ENCODE results near the gene LRRC37A.
A peak's percentile ranks its signal among the peaks of the same experiment; 100 is the strongest.
"Not testable (repeated sequence)": the region's sequence is repeated elsewhere in the genome, so short reads cannot be mapped to it uniquely, and the experiment has no call there.

LRRC37A gene

GRCh38 chr17:46294831-46295230 lies at the start of gene LRRC37A:
LRRC37A (plus strand) TSS chr17:46295131; CDS start chr17:46295134, 3 bp downstream.
- DNase-seq (ENCODE audit: low spot score); POLR2A ChIA-PET (ENCODE audit: low non-redundant PET); H3K27ac ChIP-seq; CTCF ChIA-PET: not testable (repeated sequence)

DNA sequence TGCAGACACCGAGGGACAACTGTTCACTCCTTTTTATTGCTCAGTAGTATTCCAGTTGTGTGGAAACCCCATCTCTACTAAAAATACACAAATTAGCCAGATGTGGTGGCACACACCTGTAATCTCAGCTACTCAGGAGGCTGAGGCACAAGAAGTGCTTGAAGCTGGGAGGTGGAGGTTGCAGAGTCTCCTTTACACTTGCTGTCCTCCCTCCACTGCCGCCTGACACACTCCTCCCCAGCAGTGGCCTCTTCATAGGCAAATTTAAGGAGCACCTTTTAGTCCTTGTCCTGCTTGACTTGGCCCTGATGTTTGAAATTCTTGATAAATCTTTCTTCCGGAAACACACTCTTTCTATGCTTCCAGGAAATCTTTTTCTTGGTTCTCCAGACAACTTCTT lies 45.8 kb upstream of the LRRC37A start:
- DNase-seq (ENCODE audit: low spot score); POLR2A ChIA-PET (ENCODE audit: low non-redundant PET); CTCF ChIA-PET: not testable (repeated sequence)

GRCh38 chr17:46252804-46253203 lies 42.1 kb upstream of the LRRC37A start:
- CTCF ChIA-PET; POLR2A ChIA-PET (ENCODE audit: low non-redundant PET); DNase-seq (ENCODE audit: low spot score); H3K27ac ChIP-seq: not testable (repeated sequence)

More for the DNA sequence above, 45.8 kb upstream of the LRRC37A start:
- H3K27ac ChIP-seq: not testable (repeated sequence)

DNA sequence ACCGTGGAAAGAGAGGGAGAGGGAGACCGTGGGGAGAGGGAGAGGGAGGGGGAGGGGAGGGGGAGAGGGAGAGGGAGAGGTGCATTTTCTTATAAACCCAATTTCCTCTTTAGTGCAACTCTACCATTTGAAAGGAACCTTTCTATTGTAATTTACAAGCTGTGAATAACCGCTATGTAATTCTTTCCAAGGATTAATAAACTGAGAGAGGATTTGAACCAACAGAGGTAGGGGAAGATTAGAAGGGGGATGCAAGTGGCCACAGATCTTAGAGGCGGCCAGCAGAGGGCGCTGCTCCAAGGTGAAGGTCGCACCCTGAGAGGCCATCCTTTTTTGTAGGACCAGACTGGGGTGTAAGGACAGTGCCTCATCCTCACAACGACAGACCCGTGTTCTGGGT lies 41.2 kb upstream of the LRRC37A start:
- DNase-seq (ENCODE audit: low spot score): peak; percentile 30

DNA sequence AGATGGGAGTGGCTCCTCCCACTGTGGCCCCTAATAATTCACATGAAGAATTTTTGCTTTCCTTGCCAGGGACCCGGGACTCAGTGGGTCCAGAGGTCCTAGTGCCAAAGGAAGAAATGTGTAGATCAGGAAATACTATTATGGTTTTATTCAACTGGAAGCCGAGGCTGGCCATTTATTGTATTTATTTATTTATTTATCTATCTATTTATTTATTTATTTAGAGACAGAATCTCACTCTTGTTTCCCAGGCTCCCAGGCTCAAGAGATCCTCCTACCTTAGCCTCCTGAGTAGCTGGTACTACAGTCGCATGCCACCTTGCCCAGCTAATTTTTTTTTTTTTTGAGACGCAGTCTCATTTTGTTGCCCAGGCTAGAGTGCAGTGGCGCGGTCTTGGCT lies 40.7 kb upstream of the LRRC37A start:
- DNase-seq (ENCODE audit: low spot score); POLR2A ChIA-PET (ENCODE audit: low non-redundant PET); H3K27ac ChIP-seq; CTCF ChIA-PET: not testable (repeated sequence)

More for the DNA sequence above, 41.2 kb upstream of the LRRC37A start:
- CTCF ChIA-PET; H3K27ac ChIP-seq; POLR2A ChIA-PET (ENCODE audit: low non-redundant PET): not testable (repeated sequence)
- TF ChIP-seq, protein P1, sequence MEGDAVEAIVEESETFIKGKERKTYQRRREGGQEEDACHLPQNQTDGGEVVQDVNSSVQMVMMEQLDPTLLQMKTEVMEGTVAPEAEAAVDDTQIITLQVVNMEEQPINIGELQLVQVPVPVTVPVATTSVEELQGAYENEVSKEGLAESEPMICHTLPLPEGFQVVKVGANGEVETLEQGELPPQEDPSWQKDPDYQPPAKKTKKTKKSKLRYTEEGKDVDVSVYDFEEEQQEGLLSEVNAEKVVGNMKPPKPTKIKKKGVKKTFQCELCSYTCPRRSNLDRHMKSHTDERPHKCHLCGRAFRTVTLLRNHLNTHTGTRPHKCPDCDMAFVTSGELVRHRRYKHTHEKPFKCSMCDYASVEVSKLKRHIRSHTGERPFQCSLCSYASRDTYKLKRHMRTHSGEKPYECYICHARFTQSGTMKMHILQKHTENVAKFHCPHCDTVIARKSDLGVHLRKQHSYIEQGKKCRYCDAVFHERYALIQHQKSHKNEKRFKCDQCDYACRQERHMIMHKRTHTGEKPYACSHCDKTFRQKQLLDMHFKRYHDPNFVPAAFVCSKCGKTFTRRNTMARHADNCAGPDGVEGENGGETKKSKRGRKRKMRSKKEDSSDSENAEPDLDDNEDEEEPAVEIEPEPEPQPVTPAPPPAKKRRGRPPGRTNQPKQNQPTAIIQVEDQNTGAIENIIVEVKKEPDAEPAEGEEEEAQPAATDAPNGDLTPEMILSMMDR (conservative IDR thresholded peaks at IDR 0.05; ENCODE audit: low read depth): peak; percentile 80

DNA sequence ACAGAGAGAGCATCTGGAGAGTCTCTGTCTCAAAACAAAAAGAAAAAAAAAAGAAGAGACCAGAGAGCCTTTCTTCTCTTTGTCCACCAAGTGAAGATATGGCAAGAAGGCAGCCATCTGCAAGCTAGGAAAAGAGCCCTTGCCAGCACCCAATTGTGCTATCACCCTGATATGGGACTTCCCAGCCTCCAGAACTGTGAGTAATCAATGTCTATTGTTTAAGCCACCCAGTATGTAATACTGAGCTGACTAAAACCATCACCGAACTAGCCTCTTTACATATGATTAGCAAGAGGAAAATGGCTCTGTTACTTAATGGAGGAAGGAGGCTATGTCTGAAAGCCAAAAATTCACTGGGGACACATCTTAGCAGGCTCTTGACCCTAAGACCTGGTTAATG lies 38.6 kb upstream of the LRRC37A start:
- DNase-seq (ENCODE audit: low spot score); POLR2A ChIA-PET (ENCODE audit: low non-redundant PET); CTCF ChIA-PET; H3K27ac ChIP-seq: not testable (repeated sequence)

- POLR2A ChIA-PET (ENCODE audit: low non-redundant PET); DNase-seq (ENCODE audit: low spot score); H3K27ac ChIP-seq: not testable (repeated sequence)
- CTCF ChIA-PET: interaction anchor here (0.6 kb wide), 1 partner anchor 18 kb away, joined by 3 read pairs; no protein-coding TSS in a partner anchor
These were observed 34.9 kb upstream of the LRRC37A start for GRCh38 chr17:46259845-46260661.

DNA sequence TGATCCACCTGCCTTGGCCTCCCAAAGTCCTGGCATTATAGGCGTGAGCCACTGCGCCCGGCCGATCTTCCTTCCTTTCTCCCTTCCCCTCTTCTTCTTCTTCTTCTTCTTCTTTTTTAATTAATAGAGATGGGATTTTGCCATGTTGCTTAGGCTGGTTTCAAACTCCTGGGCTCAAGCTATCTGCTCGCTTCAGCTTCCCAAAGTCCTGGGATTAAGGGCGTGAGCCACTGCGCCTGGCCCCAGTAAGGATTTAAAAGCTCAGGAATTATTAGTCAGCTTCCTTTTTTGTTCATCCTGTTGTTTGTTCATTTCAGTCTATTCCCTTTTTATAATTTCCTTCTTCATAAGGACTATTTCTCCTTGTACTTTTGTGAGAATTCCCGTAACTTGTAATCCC lies 32.7 kb upstream of the LRRC37A start:
- no peak overlapping the region for H3K27ac ChIP-seq
- TF ChIP-seq, protein P1 (conservative IDR thresholded peaks at IDR 0.05; ENCODE audit: low read depth): no peak
- POLR2A ChIA-PET (ENCODE audit: low non-redundant PET): no interaction called here
- CTCF ChIA-PET: interaction anchor here (0.6 kb wide), 1 partner anchor 1026 kb away, joined by 3 read pairs; no protein-coding TSS in a partner anchor
- no peak for DNase-seq (ENCODE audit: low spot score)

DNA sequence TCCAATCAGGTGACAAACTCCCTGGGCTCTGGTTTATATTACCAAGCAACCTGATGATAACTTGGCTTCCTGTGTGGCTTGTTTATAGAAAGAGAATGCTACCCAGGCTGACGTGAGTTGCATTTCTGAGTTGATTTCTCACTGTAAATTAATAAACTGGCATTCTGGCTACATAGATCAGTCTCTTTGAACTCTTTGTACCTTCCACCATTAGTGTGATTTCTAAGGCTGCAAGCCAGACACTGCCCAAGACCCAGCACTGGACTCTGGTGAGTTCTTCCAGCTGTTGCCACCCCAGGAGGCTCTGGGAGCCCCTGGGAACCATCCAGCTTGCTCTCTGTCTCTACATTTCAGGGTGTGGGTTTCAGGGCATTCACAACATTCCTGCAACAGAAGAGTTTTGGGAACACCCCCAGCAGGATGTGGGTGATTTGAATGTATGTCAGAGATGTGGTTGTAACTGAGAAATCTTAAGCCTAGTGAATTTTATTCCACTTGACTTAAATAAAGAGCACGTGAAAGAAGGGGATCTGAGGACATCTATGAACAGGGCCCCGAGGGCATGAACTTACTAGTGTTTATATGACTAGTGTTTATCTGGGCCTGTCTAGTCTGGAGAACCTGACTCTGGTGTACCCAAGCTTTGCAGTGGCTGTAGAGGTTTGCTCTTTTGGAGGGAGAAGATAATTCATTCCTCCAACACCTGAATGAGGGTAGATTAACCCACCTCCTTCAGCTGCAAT lies 30.3 kb upstream of the LRRC37A start:
- TF ChIP-seq, protein P1 (conservative IDR thresholded peaks at IDR 0.05; ENCODE audit: low read depth): no peak
- POLR2A ChIA-PET (ENCODE audit: low non-redundant PET): no interaction called here
- CTCF ChIA-PET: no interaction called here
- no peak overlapping the region for H3K27ac ChIP-seq
- DNase-seq (ENCODE audit: low spot score): peak; percentile 88

DNA sequence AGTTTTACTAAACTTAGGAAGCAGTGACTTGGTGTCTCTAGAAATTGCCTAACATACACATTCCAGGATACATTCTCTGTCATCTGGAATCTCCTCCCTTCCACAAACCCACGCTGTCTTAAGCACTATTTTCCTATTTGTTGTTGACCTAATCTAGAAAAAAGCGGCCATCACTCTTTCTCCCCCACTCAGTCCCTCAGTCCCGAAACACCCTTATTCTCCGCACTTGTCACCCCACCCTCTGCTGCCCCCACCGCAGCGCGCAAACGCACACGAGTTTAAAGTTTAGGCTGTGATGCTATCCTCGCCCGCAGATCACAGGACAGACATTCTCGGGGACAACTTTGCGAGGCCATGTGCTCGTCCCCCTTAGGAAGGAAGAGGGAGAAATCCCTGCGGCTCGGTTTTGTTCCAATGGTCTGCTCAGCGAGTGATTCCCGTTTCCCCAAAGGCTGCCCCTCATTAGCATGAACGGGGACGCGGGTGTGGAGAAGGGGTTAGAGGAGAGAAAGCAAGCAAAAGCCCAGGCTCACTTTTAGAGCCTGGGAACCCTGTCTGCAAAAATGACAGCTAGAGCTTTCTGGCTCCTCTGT lies 28.8 kb upstream of the LRRC37A start:
- POLR2A ChIA-PET (ENCODE audit: low non-redundant PET): interaction anchor here (0.6 kb wide), 1 partner anchor 83 kb away, joined by 5 read pairs; no protein-coding TSS in a partner anchor
- CTCF ChIA-PET: interaction anchor here (1.0 kb wide), 1 partner anchor 73 kb away, joined by 4 read pairs; the partner anchor contains the start of gene KANSL1
- DNase-seq (ENCODE audit: low spot score): peak; percentile 5
- peak overlapping the region; percentile 93 for H3K27ac ChIP-seq
